ENCODE data around the gene KIAA1755. TPM values are rescaled to one million over a fixed set of nuclear protein-coding genes. Genes with fewer than 3 reads are reported as not detected.

KIAA1755 gene
- total and polyA plus RNA-seq, 9 of the 15 experiments (the other 6 are each of a cell fraction or from before 2014, with no cell fraction given): not detected

DNA sequence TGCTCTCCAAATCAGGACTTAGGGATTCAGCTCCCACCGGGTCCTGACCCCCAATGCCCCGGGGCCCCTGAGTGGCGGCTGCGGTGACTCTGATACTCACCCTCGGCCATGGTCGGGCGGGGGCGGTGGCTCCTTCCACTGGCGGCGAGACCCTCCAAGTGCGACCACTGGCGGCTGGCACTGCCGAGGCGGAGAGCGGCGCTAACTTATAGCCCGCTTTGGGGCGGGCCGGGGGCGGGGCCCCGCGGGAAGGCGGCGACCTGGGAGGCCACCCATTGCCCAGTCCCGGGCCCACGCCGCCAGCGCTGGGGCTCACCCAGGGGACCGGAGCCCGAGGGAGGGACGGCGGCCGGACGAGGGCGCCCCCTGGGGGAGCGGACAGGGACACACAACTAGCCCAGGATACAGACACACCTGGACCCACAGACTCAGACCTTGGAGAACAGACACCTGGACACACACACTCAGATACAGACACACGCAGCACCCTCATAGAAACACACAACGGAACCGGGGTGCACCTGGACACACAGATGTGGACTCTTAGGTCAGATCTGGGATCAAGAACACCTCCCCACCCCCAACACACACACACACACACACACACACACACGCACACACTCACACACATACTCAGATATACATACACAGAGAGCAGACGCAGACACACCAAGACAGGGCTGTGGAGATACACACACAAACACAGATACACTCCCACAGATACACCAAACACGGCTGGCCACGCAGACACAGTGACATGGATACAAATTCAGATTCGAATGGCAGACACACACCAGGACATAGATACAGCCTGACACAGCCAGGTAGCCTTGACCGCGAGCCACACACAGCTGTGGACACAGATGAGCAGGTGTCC lies 95.2 kb downstream of the KIAA1755 start, which contains the start of gene TGM2 (continued):
- TF ChIP-seq, protein P1, sequence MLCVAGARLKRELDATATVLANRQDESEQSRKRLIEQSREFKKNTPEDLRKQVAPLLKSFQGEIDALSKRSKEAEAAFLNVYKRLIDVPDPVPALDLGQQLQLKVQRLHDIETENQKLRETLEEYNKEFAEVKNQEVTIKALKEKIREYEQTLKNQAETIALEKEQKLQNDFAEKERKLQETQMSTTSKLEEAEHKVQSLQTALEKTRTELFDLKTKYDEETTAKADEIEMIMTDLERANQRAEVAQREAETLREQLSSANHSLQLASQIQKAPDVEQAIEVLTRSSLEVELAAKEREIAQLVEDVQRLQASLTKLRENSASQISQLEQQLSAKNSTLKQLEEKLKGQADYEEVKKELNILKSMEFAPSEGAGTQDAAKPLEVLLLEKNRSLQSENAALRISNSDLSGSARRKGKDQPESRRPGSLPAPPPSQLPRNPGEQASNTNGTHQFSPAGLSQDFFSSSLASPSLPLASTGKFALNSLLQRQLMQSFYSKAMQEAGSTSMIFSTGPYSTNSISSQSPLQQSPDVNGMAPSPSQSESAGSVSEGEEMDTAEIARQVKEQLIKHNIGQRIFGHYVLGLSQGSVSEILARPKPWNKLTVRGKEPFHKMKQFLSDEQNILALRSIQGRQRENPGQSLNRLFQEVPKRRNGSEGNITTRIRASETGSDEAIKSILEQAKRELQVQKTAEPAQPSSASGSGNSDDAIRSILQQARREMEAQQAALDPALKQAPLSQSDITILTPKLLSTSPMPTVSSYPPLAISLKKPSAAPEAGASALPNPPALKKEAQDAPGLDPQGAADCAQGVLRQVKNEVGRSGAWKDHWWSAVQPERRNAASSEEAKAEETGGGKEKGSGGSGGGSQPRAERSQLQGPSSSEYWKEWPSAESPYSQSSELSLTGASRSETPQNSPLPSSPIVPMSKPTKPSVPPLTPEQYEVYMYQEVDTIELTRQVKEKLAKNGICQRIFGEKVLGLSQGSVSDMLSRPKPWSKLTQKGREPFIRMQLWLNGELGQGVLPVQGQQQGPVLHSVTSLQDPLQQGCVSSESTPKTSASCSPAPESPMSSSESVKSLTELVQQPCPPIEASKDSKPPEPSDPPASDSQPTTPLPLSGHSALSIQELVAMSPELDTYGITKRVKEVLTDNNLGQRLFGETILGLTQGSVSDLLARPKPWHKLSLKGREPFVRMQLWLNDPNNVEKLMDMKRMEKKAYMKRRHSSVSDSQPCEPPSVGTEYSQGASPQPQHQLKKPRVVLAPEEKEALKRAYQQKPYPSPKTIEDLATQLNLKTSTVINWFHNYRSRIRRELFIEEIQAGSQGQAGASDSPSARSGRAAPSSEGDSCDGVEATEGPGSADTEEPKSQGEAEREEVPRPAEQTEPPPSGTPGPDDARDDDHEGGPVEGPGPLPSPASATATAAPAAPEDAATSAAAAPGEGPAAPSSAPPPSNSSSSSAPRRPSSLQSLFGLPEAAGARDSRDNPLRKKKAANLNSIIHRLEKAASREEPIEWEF (CRISPR knock-in tag; IDR thresholded peaks at IDR 0.05): no peak
- no peak for TF ChIP-seq ZNF224 (CRISPR knock-in tag; IDR thresholded peaks at IDR 0.05)
- TF ChIP-seq NR2C2 (CRISPR knock-in tag; IDR thresholded peaks at IDR 0.05): no peak
- TF ChIP-seq NR2C2 (tag; IDR thresholded peaks at IDR 0.05): no peak
- TF ChIP-seq ERF (CRISPR knock-in tag; IDR thresholded peaks at IDR 0.05): no peak
- TF ChIP-seq, protein P2, sequence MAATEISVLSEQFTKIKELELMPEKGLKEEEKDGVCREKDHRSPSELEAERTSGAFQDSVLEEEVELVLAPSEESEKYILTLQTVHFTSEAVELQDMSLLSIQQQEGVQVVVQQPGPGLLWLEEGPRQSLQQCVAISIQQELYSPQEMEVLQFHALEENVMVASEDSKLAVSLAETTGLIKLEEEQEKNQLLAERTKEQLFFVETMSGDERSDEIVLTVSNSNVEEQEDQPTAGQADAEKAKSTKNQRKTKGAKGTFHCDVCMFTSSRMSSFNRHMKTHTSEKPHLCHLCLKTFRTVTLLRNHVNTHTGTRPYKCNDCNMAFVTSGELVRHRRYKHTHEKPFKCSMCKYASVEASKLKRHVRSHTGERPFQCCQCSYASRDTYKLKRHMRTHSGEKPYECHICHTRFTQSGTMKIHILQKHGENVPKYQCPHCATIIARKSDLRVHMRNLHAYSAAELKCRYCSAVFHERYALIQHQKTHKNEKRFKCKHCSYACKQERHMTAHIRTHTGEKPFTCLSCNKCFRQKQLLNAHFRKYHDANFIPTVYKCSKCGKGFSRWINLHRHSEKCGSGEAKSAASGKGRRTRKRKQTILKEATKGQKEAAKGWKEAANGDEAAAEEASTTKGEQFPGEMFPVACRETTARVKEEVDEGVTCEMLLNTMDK (IDR thresholded peaks at IDR 0.05; ENCODE audit: borderline replicate concordance, insufficient read depth, low read depth, low read length, poor library complexity, severe bottlenecking): peak; percentile 90
- TF ChIP-seq HDAC2 (IDR thresholded peaks at IDR 0.05): no peak
- TF ChIP-seq RBM25 (IDR thresholded peaks at IDR 0.05; ENCODE audit: low read depth, low read length, severe bottlenecking): no peak
- TF ChIP-seq ESRRA (IDR thresholded peaks at IDR 0.05; ENCODE audit: borderline replicate concordance, low read depth): 0 out of 2 replicates have a peak, but pooled peaks have one; percentile 37
- TF ChIP-seq SAFB2 (IDR thresholded peaks at IDR 0.05; ENCODE audit: borderline replicate concordance, low read depth, low read length, severe bottlenecking): no peak
- TF ChIP-seq MECOM (CRISPR knock-in tag; IDR thresholded peaks at IDR 0.05): no peak
- no peak for TF ChIP-seq ZNF395 (CRISPR knock-in tag; IDR thresholded peaks at IDR 0.05)

All from K562 (cell line).